ENCODE results near the gene COX20.

GRCh38 chr1:244822878-244823277 lies 12.6 kb upstream of the COX20 start:
- TF ChIP-seq CTCF (IDR thresholded peaks at IDR 0.05) (no peak), EP300 (IDR thresholded peaks at IDR 0.05; ENCODE audit: low read depth) (no peak), POLR2A (IDR thresholded peaks at IDR 0.05) (no peak), POLR2AphosphoS5 (IDR thresholded peaks at IDR 0.05) (no peak)
